Suppressor macrophage (primary cell): Measurements from ENCODE around the gene SART3.

Experiments
- DNase-seq, 4 experiments: peaks; one replicate each; pipeline ENCODE4 v3.0.0-alpha.2; 2020 to 2022

Gene SART3

DNA sequence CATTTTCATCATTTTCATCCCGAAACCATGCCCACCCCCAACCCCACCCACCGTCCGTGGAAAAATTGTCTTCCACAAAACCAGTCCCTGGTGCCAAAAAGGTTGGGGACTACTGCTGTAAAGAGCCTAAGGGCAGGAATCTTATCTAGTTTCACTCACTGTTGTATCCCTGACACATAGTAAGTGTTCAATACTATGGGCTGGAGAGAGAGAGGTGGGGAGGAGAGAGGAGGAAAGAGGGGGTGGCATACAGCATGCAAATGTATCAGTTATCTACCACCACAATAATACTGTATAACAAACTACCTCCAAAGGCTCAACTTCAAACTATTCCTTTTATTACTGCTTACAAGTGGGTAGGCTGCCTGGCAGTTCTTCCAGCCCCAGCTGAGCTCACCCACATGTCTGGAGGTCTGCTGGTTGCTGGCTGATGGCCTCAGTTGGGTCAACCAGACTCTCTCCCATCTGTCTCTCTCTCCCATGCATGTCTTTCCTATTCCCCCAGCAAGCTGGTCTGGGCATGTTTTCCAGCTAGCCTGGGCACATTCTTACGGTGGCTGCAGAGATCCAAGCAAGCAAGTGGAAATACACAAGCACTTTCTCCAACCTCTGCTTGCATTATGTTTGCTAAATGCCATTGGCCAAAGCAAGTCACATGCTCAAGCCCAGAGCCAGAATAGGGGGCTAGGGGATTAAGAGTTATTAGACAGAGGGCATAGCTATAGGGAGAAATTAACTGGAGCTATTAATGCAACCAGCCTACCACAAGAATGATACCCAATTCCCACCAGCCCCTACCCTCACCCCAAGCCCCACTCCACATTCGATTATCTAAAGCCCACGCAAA, 77.5 kb downstream of the SART3 start:
- no peak for DNase-seq

GRCh38 chr12:108482717-108483212, 78.2 kb downstream of the SART3 start:
- no peak for DNase-seq

DNA sequence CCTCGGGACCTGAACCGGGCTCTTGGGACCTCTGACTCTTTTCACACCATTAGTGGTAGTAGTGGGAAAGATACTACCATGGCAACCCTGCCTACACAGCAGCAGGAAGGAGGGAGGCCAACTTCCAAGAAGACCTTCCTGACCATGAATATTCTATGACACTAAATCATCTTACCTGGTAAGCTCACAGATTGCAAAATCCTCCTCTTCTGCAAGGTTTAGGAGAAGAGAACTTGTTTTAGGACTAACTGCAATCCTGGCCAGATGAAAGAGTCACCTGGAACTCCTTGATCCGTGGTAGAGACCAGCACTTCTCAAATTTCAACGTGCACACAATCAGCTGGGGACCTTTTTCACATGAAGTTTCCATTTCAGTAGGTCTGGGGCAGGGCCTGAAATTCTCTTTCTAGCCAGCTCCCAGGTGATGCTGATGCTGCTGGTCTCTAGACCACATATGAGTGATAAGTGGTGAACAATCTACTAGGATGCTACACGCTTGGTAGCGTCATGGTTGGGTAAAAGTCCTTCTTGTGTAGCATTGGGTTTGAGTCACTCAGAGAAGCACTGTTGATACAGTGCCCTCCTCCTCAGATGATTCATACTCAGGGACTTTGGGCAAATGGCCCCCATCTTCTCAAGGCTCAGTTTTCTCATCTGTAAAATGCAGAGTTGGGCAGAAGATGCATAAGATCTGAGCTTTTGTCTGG, 81.5 kb downstream of the SART3 start:
- DNase-seq: no peak

DNA sequence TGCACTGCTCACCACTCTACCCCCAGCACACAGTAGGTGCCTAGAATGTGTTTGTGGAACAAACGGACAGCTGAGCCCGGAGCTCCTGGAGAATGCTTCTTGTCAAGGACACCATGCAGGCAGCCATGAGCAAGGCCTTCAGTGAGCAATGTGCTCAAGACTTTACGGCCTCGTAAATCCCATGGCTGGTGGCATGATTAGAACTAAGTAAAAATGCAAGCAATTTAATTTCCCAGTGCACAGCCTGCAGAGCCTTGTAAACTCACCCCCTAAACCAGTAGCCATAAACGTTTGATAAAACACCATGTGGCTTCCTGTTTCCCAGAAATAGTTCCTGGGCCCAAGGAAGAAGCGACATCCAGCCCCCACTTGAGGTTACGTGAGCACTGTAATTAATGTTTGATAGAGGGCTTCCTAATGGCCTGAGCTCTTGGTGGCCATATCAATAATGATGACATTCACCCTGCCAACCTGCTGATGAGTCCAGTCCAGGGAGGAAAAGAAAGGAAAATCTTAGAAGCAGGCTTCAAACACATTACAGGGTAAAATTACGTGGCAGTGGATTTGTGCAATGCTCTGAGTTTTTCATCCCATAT, 82.3 kb downstream of the SART3 start:
- DNase-seq: no peak

- no peak for DNase-seq
Observed at GRCh38 chr12:108477881-108478259, 83.1 kb downstream of the SART3 start.

DNA sequence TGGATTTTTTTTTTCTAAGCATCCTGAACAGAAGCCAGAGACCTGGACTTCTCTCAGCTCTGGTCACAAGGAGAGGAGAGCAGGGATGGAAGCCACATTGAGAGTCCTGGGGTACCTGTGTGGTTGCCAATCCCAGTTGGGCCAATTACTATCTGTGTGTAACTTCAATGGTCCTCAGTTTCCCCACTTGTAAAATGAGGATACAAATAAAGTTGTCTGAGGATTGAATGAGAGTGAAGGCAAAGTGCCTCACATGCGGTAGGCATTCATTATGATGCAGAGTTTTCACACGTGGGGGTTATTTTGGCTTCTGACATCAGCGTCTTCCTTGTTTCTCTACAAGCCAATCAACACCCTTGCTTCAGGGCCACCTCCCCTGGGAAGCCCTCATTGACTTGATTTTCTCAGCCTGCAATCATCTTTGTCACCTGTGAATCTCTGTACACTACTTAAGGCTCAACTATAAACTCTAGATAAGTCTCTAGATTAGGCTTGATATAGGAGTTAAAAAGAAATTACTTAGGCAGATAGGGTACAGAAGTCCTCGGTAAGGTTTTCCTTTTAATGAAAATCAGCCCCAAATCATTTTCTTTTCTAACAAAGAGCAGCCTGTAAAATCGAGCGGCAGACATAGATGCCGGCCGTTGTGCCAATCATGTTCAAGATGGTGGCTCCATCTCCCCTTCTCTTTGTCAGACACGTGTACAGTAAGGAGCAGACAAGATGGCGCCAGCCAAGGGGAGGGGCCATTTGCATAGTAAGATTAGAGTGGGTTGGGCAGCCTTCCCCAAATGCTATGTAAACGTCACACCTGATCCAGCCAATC, 83.7 kb downstream of the SART3 start:
- no peak for DNase-seq

DNA sequence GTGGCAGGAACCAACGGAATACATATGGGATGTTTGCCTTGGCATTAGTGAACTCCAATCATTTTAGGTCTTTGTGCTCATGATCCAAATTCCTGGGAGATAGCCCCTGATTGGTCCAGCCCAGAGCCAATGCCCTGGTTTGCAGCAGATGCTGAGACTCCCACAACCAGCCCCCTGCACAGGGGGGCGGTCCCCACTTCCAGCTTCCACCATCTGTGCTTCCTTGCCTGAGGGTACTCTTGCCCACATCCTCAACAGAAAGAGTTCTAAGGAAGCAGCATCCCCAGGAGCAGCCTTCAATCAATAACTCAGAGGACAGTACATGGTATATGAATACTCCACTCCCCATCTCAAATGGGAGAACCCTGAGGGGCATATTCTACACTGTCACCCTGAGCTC, 85.6 kb downstream of the SART3 start:
- no peak for DNase-seq

GRCh38 chr12:108473400-108474055, 87.4 kb downstream of the SART3 start:
- no peak for DNase-seq
